Neutrophil (primary cell): Measurements from ENCODE around the gene PRKCG.

Experiments
- H3K27ac ChIP-seq: fragments of 200-600 bp; sonication (generic); 2 replicates; pipeline ENCODE4 v1.5.1; 2016; ENCODE audit warnings: mild to moderate bottlenecking, moderate library complexity
- H3K27me3 ChIP-seq: fragments of 200-600 bp; sonication (generic); 2 replicates; pipeline ENCODE4 v1.6.0; 2016; ENCODE audit warnings: mild to moderate bottlenecking
- H3K36me3 ChIP-seq: fragments of 200-600 bp; sonication (generic); 2 replicates; pipeline ENCODE4 v1.5.1; 2017
- H3K4me1 ChIP-seq, 2 experiments: fragments of 200-600 bp in 1 of 2; sonication (generic) in 1 of 2; 1 replicate in 1 of 2; 2 replicates in 1 of 2; pipeline versions ENCODE4 v1.5.1 to v1.6.1; 2013 to 2016; ENCODE audit warnings: low read depth in 1 of 2, low read length in 1 of 2, mild to moderate bottlenecking in 1 of 2, moderate library complexity in 1 of 2; ENCODE audit not compliant: control insufficient read depth in 1 of 2, insufficient read depth in 1 of 2
- H3K4me3 ChIP-seq, 2 experiments: fragments of 200-600 bp in 1 of 2; sonication (generic) in 1 of 2; 1 replicate in 1 of 2; 2 replicates in 1 of 2; pipeline ENCODE4 v1.5.1; 2013 to 2016; ENCODE audit warnings: low read depth in 1 of 2, low read length in 1 of 2, mild to moderate bottlenecking in 1 of 2, moderate library complexity in 1 of 2
- H3K9me3 ChIP-seq: fragments of 200-600 bp; sonication (generic); 2 replicates; pipeline ENCODE4 v1.5.1; 2016
- TF ChIP-seq, protein P1 (sequence below): fragments of 200-600 bp; sonication (generic); IDR thresholded peaks from 2 replicates; pipeline ENCODE4 v1.5.1; 2016; ENCODE audit warnings: antibody characterized with exemption

Gene PRKCG

DNA sequence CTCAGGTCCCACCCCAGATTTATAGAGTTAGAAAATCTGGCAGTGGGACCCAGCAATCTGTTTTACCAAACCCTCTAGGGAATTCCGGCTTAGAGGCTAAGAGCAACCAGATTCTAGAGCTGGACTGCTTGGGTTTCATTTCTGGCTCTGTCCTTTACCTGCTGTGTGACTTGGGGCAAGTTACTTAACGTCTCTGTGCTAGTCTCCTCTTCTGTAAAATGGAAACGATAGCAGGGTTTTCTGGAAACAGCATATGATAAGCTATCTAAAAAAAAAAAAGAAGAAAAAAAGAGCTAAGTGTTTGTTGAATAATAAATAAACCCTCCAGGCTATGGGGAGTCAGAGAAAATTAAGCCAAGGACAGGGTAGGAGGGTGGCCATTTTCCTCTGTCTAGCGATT is 15.5 kb downstream of the PRKCG start:
- Histone ChIP-seq H3K4me3 (no peak overlapping the region), H3K9me3 (no peaks in the 10 kb centered on the region), H3K4me1 (no peaks in the 10 kb centered on the region), H3K27me3 (peaks cover 91% of the 10 kb centered on the region), H3K27ac (no peak overlapping the region), H3K36me3 (no peaks in the 10 kb centered on the region)
- TF ChIP-seq, protein P1, sequence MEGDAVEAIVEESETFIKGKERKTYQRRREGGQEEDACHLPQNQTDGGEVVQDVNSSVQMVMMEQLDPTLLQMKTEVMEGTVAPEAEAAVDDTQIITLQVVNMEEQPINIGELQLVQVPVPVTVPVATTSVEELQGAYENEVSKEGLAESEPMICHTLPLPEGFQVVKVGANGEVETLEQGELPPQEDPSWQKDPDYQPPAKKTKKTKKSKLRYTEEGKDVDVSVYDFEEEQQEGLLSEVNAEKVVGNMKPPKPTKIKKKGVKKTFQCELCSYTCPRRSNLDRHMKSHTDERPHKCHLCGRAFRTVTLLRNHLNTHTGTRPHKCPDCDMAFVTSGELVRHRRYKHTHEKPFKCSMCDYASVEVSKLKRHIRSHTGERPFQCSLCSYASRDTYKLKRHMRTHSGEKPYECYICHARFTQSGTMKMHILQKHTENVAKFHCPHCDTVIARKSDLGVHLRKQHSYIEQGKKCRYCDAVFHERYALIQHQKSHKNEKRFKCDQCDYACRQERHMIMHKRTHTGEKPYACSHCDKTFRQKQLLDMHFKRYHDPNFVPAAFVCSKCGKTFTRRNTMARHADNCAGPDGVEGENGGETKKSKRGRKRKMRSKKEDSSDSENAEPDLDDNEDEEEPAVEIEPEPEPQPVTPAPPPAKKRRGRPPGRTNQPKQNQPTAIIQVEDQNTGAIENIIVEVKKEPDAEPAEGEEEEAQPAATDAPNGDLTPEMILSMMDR, result no peak

DNA sequence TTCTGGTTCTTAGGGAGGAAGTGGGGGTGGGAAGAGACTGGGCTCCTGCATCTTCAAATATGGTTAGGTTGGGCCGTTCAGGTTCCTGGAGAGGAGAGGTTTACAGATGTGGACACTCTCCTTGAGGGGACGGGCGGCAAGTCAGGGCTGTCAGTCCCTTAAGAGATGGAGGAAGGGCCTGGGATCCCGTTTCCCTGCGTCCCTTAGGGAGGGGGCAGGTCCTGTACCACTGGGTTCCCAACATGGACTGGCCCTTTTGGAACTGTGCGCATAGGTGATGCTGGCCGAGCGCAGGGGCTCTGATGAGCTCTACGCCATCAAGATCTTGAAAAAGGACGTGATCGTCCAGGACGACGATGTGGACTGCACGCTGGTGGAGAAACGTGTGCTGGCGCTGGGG is 16.2 kb downstream of the PRKCG start:
- TF ChIP-seq, protein P1, result no peak
- no peaks in the 10 kb centered on the region for H3K9me3 ChIP-seq
- H3K4me3 ChIP-seq, result no peak overlapping the region
- no peaks in the 10 kb centered on the region for H3K36me3 ChIP-seq
- peaks cover 89% of the 10 kb centered on the region for H3K27me3 ChIP-seq
- no peaks in the 10 kb centered on the region for H3K4me1 ChIP-seq
- H3K27ac ChIP-seq, result no peak overlapping the region

DNA sequence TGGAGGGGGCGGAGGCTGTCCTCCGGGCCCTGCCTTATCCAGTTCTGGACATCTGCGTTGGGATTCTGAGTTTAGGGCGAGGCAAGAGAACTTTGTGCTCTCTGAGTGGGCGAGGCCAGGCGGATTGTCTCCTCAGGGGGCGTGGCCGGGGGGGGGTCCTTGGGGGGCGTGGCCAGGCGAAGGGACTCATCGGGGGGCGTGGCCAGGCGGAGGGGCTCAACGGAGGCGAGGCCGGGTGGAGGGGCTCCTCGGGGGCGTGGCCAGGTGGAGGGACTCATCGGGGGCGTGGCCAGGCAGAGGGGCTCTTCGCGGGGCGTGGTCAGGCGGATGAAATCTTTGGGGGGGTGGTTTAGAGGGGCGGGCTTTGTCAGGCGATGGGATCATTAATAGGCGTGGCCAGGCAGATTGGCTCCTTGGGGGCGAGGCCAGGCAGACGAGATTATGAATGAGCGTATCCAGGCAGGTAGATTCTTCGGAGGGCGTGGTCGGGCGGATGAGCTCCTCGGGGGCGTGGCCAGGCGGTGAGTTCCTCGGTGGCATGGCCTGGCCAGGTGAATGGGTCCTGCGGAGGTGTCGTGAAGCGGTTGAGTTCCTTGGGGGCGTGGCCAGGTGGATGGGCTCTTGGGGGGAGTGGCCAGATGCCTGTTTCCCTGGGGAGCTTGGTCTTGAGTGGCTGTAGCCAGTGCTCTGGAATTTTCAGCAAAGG is 16.8 kb downstream of the PRKCG start:
- no peaks in the 10 kb centered on the region for H3K9me3 ChIP-seq
- peaks cover 89% of the 10 kb centered on the region for H3K27me3 ChIP-seq
- H3K4me1 ChIP-seq, result no peaks in the 10 kb centered on the region
- TF ChIP-seq, protein P1, result no peak
- H3K36me3 ChIP-seq, result no peaks in the 10 kb centered on the region
- H3K4me3 ChIP-seq, result no peak overlapping the region
- no peak overlapping the region for H3K27ac ChIP-seq

DNA sequence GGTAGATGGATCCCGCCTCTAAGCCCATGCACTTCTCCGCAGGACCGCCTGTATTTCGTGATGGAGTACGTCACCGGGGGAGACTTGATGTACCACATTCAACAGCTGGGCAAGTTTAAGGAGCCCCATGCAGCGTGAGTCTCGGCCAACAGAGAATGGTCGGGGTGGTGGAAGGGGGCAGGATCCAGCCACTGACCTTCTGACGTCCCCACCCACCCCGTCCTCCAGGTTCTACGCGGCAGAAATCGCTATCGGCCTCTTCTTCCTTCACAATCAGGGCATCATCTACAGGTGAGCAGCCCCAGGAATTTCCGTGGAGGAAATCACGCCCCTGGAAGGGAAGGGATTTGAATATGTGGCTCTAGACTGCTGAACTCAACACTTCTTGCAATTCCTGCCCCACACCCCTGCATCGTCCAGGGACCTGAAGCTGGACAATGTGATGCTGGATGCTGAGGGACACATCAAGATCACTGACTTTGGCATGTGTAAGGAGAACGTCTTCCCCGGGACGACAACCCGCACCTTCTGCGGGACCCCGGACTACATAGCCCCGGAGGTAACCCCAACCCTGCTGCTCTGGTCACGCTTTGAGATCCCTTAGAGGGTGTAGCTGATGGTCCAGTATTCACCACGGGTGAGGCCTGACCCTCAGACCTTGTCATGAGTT is 18.3 kb downstream of the PRKCG start:
- Histone ChIP-seq H3K4me1 (no peaks in the 10 kb centered on the region), H3K27me3 (peaks cover 92% of the 10 kb centered on the region), H3K4me3 (no peak overlapping the region)

DNA sequence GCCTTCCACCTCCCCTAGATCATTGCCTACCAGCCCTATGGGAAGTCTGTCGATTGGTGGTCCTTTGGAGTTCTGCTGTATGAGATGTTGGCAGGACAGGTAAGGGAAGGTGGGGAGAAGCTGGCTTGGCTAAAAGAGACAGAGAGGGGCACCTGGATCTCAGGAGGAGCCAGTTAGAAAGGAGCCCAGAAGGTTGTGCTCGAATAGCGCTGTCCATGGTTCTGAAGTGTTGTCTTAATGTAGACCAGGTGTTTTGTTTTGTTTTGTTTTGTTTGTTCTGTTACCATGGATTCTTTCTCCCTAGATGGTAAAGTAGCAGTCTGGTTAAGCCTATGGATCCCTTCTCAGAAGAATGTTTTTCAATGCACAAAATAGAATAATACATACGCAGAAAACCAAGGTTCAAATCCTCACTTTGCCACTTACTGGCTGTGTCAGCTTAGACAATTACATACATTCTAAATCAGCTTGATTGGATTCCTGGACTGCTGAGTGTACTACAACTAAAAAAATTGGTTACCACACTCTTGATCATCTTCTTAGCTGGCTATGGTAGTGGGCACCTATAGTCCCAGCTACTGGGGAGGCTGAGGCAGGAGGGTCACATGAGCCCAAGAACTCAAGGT is 21.2 kb downstream of the PRKCG start:
- TF ChIP-seq, protein P1, result no peak
- Histone ChIP-seq H3K9me3 (no peaks in the 10 kb centered on the region), H3K27me3 (peaks cover 92% of the 10 kb centered on the region), H3K4me1 (peaks cover 0 to 13% of the 10 kb centered on the region in 2 experiments), H3K27ac (no peak overlapping the region), H3K36me3 (no peaks in the 10 kb centered on the region), H3K4me3 (no peak overlapping the region)

More for the DNA sequence above, 18.3 kb downstream of the PRKCG start:
- no peaks in the 10 kb centered on the region for H3K9me3 ChIP-seq
- TF ChIP-seq, protein P1, result no peak
- H3K36me3 ChIP-seq, result no peaks in the 10 kb centered on the region
- no peak overlapping the region for H3K27ac ChIP-seq
